H1 (cell line): ENCODE measurements around the gene VAV2. TPM values are rescaled to one million over a fixed set of nuclear protein-coding genes. Genes with fewer than 3 reads are reported as not detected.

Source experiments
- ATF3 ChIP-seq: IDR thresholded peaks from 2 replicates; pipeline ENCODE4 v1.6.1; 2011; ENCODE audit warnings: low read depth, mild to moderate bottlenecking, low read length; ENCODE audit not compliant: insufficient read depth
- BRCA1 ChIP-seq: IDR thresholded peaks from 2 replicates; pipeline ENCODE4 v1.6.1; 2012; ENCODE audit warnings: low read depth, low read length, improper control_type of control experiment
- CHD7 ChIP-seq: fragments of 300-600 bp; sonication (generic); IDR thresholded peaks from 2 replicates; pipeline ENCODE4 v1.7.1; 2012; ENCODE audit warnings: low read length, moderate library complexity, mild to moderate bottlenecking, inconsistent platforms; ENCODE audit not compliant: insufficient replicate concordance
- E2F6 ChIP-seq: IDR thresholded peaks from 2 replicates; pipeline ENCODE4 v1.6.1; 2012; ENCODE audit warnings: inconsistent platforms
- NANOG ChIP-seq: IDR thresholded peaks from 2 replicates; pipeline ENCODE4 v1.6.1; 2011; ENCODE audit warnings: low read length, low read depth, mild to moderate bottlenecking, inconsistent platforms; ENCODE audit not compliant: insufficient read depth, poor library complexity, severe bottlenecking
- POLR2A ChIP-seq, 2 experiments: IDR thresholded peaks; 1 replicate in 1 of 2; 2 replicates in 1 of 2; pipeline ENCODE4 v1.6.1; 2011; ENCODE audit warnings: low read depth in 2 of 2, low read length in 2 of 2, mild to moderate bottlenecking in 2 of 2; ENCODE audit errors: control extremely low read depth in 1 of 2
- RBBP5 ChIP-seq: IDR thresholded peaks from 2 replicates; pipeline ENCODE4 v1.7.1; 2012; ENCODE audit warnings: low read depth, mild to moderate bottlenecking, inconsistent platforms, low read length, moderate library complexity, borderline replicate concordance
- RXRA ChIP-seq: IDR thresholded peaks from 2 replicates; pipeline ENCODE4 v1.6.1; 2011; ENCODE audit warnings: low read depth, mild to moderate bottlenecking, low read length, moderate library complexity; ENCODE audit not compliant: insufficient read depth
- polyA plus RNA-seq, 7 experiments: library from polyadenylated mRNA; depleted of rRNA in 3 of 7; stranded (reverse) in 5 of 7; unstranded in 2 of 7; fragments of >200 nt in 5 of 7; fragments of 200-250 nt in 2 of 7; gene quantifications; 1 replicate in 5 of 7; 2 replicates in 1 of 7; 4 replicates in 1 of 7; pipeline versions ENCODE4 v1.2.1 to v1.2.3, GENCODE V29; 2011 to 2013; ENCODE audit warnings: missing spikeins in 2 of 7, mixed read lengths in 2 of 7
- total RNA-seq: library from RNA; stranded (reverse); fragmentation: NEBNext Ultra II Directional; extraction: Animal tissue kit (Norgen Biotek cat#: 25700); gene quantifications from 2 replicates; pipeline ENCODE4 v1.2.1, GENCODE V29; 2021

The VAV2 gene
- total and polyA plus RNA-seq, 2 of the 8 experiments (the other 6 are each of a cell fraction or from before 2014, with no cell fraction given) = 13.6 to 37.6 TPM

DNA sequence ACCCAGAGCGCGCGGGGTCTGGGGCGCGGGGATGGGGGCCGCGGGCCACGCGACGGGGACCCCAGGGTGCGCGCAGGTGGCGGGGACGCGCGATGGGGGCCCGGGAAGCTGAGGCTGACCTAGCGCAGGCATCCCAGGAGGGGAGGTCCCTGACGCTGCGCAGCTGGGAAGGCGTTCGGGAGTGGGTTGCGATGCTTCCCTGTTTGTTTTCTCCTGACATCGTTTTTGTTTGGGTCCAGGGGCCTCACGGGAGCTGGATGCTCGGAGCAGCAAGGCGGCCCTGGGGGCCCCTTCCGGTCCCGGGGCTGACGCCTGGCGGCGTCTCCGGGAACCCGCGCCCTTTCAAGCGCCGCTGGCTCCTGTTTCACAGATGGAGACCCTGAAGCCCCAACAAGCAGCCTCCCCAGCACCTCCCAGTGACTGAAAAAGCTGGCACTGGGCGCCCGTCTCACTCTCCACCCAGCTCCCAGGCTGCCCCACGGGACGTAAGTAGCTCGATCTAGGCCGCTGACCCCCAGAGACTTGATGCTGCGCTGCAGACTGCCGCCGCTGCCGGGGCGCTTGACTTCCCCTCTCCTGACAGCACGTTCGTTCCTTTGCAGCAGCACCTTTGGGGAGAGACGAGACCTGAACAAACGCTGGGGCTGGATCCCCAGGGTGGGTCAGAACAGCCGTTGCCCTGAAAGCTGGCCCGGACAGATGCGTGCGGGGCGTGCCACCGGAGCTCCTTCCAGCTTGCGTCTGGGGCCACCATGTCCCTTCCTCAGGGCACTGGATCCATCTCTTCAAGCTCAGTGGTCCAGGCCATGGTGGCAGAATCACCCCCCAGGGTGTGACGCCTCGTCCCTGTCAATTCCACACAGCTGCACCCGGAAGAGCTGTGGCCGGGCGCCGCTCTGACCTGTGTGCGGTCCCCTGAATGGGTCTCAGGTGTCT is 33.8 kb upstream of the VAV2 start (continued):
- TF ChIP-seq CHD7 = no peak
- TF ChIP-seq ATF3 = no peak
- no peak for TF ChIP-seq RBBP5
- TF ChIP-seq BRCA1 = no peak
- TF ChIP-seq POLR2A (IDR thresholded peaks at IDR 0.05; ENCODE audit: control extremely low read depth in 1 of 2, low read depth in 2 of 2, low read length in 2 of 2) = no peak
- TF ChIP-seq NANOG = no peak
- no peak for TF ChIP-seq E2F6
- no peak for TF ChIP-seq RXRA
